IgD-negative memory B cell (primary cell): ENCODE measurements around the gene TSPAN7. TPM values are rescaled to one million over a fixed set of nuclear protein-coding genes. Genes with fewer than 3 reads are reported as not detected.

Experiments used
- H3K27ac Mint-ChIP-seq, 3 donors: one replicate each; pipeline ENCODE4 v1.8.0; 2020 to 2022; ENCODE audit warnings: mild to moderate bottlenecking in 3 of 3, mixed read lengths in 3 of 3, moderate library complexity in 1 of 3
- H3K27me3 Mint-ChIP-seq: one replicate; pipeline ENCODE4 v1.8.0; 2021; ENCODE audit warnings: mixed read lengths
- H3K36me3 Mint-ChIP-seq: one replicate; pipeline ENCODE4 v1.8.0; 2020; ENCODE audit warnings: mild to moderate bottlenecking, mixed read lengths
- H3K4me1 Mint-ChIP-seq, 3 donors: one replicate each; pipeline ENCODE4 v1.8.0; 2020 to 2022; ENCODE audit warnings: mixed read lengths in 3 of 3, mild to moderate bottlenecking in 1 of 3
- H3K4me3 Mint-ChIP-seq, 4 donors: one replicate each; pipeline ENCODE4 v1.8.0; 2020 to 2022; ENCODE audit warnings: mild to moderate bottlenecking in 4 of 4, mixed read lengths in 4 of 4, moderate library complexity in 3 of 4
- H3K9me3 Mint-ChIP-seq, 3 donors: one replicate each; pipeline ENCODE4 v1.8.0; 2020 to 2021; ENCODE audit warnings: mixed read lengths in 3 of 3, mild to moderate bottlenecking in 1 of 3
- polyA plus RNA-seq: library from polyadenylated mRNA; unstranded; fragments of 300-500 nt; fragmentation: Illumina TruSeq; gene quantifications from one replicate; pipeline ENCODE4 v1.2.3, GENCODE V29; 2021

TSPAN7 gene
- polyA plus RNA-seq, result not detected

- peaks cover 0 to 4% (median 2%) of the 10 kb centered on the region in 3 donors for H3K4me1 Mint-ChIP-seq
- no peaks in the 10 kb centered on the region for H3K36me3 Mint-ChIP-seq
- H3K4me3 Mint-ChIP-seq, result peak within 1 kb of the TSS; percentile 68 to 93 (median 82)
- no peak within 1 kb of the TSS for H3K27ac Mint-ChIP-seq
- peaks cover 7% of the 10 kb centered on the region for H3K27me3 Mint-ChIP-seq
- no peaks in the 10 kb centered on the region for H3K9me3 Mint-ChIP-seq
These were observed at the start of gene TSPAN7 for GRCh38 chrX:38561126-38561868. TSS of gene TSPAN7 (plus strand) at chrX:38561542. CDS start at chrX:38561547, 5 bp downstream.

GRCh38 chrX:38513112-38513742 lies 48.1 kb upstream of the TSPAN7 start:
- peaks cover 0 to 4% (median 0%) of the 10 kb centered on the region in 3 donors for H3K4me1 Mint-ChIP-seq
- H3K27ac Mint-ChIP-seq, result no peak overlapping the region

GRCh38 chrX:38514016-38514854 lies 47.1 kb upstream of the TSPAN7 start:
- peaks cover 3% of the 10 kb centered on the region for H3K27me3 Mint-ChIP-seq
- H3K4me1 Mint-ChIP-seq, result peaks cover 0 to 4% (median 0%) of the 10 kb centered on the region in 3 donors
- no peak overlapping the region for H3K27ac Mint-ChIP-seq
- H3K4me3 Mint-ChIP-seq, result no peak overlapping the region
- H3K36me3 Mint-ChIP-seq, result peaks cover 2% of the 10 kb centered on the region
- H3K9me3 Mint-ChIP-seq, result no peaks in the 10 kb centered on the region

More at GRCh38 chrX:38513112-38513742, 48.1 kb upstream of the TSPAN7 start:
- H3K27me3 Mint-ChIP-seq, result peaks cover 3% of the 10 kb centered on the region
- H3K36me3 Mint-ChIP-seq, result peaks cover 2% of the 10 kb centered on the region
- no peaks in the 10 kb centered on the region for H3K9me3 Mint-ChIP-seq
- H3K4me3 Mint-ChIP-seq, result peak overlapping the region in 1 of 4 donors; percentile 23

- peaks cover 3% of the 10 kb centered on the region for H3K27me3 Mint-ChIP-seq
- H3K27ac Mint-ChIP-seq, result no peak overlapping the region
- H3K9me3 Mint-ChIP-seq, result no peaks in the 10 kb centered on the region
- H3K36me3 Mint-ChIP-seq, result peaks cover 2% of the 10 kb centered on the region
- H3K4me1 Mint-ChIP-seq, result peaks cover 0 to 4% (median 0%) of the 10 kb centered on the region in 3 donors
- no peak overlapping the region for H3K4me3 Mint-ChIP-seq
These were observed 46.1 kb upstream of the TSPAN7 start for GRCh38 chrX:38515291-38515690.

- H3K9me3 Mint-ChIP-seq, result no peaks in the 10 kb centered on the region
- peaks cover 0 to 4% (median 0%) of the 10 kb centered on the region in 3 donors for H3K4me1 Mint-ChIP-seq
- H3K36me3 Mint-ChIP-seq, result peaks cover 2% of the 10 kb centered on the region
- H3K27ac Mint-ChIP-seq, result no peak overlapping the region
- H3K4me3 Mint-ChIP-seq, result no peak overlapping the region
- H3K27me3 Mint-ChIP-seq, result peaks cover 3% of the 10 kb centered on the region
These were observed 45.1 kb upstream of the TSPAN7 start for GRCh38 chrX:38516196-38516774.

- peaks cover 0 to 2% (median 0%) of the 10 kb centered on the region in 3 donors for H3K9me3 Mint-ChIP-seq
These were observed 41.7 kb upstream of the TSPAN7 start for GRCh38 chrX:38519651-38520050.

GRCh38 chrX:38538134-38538533 lies 23.2 kb upstream of the TSPAN7 start:
- Mint-ChIP-seq H3K4me3 (no peak overlapping the region), H3K36me3 (peaks cover 2% of the 10 kb centered on the region), H3K27ac (no peak overlapping the region), H3K27me3 (peaks cover 2% of the 10 kb centered on the region), H3K9me3 (peaks cover 0 to 2% (median 0%) of the 10 kb centered on the region in 3 donors), H3K4me1 (no peaks in the 10 kb centered on the region)

More at GRCh38 chrX:38519651-38520050, 41.7 kb upstream of the TSPAN7 start:
- no peak overlapping the region for H3K27ac Mint-ChIP-seq
- no peaks in the 10 kb centered on the region for H3K4me1 Mint-ChIP-seq
- no peak overlapping the region for H3K4me3 Mint-ChIP-seq
- peaks cover 2% of the 10 kb centered on the region for H3K36me3 Mint-ChIP-seq
- H3K27me3 Mint-ChIP-seq, result no peaks in the 10 kb centered on the region

- Mint-ChIP-seq H3K4me1 (no peaks in the 10 kb centered on the region), H3K4me3 (no peak overlapping the region), H3K36me3 (peaks cover 2% of the 10 kb centered on the region), H3K9me3 (peaks cover 0 to 2% (median 2%) of the 10 kb centered on the region in 3 donors), H3K27me3 (peaks cover 7% of the 10 kb centered on the region), H3K27ac (no peak overlapping the region)
These were observed 21.6 kb upstream of the TSPAN7 start for GRCh38 chrX:38539748-38540147.

GRCh38 chrX:38548508-38548907 lies 12.8 kb upstream of the TSPAN7 start:
- Mint-ChIP-seq H3K4me1 (no peaks in the 10 kb centered on the region), H3K27ac (no peak overlapping the region), H3K9me3 (peaks cover 0 to 6% (median 6%) of the 10 kb centered on the region in 3 donors), H3K36me3 (no peaks in the 10 kb centered on the region), H3K27me3 (peaks cover 5% of the 10 kb centered on the region), H3K4me3 (no peak overlapping the region)

- no peak overlapping the region for H3K27ac Mint-ChIP-seq
These were observed 8.6 kb upstream of the TSPAN7 start for GRCh38 chrX:38552721-38553120.

GRCh38 chrX:38558686-38559085 lies 2.7 kb upstream of the TSPAN7 start:
- Mint-ChIP-seq H3K9me3 (no peaks in the 10 kb centered on the region), H3K36me3 (no peaks in the 10 kb centered on the region), H3K4me1 (peaks cover 0 to 4% (median 2%) of the 10 kb centered on the region in 3 donors), H3K27ac (no peak overlapping the region), H3K27me3 (peaks cover 5% of the 10 kb centered on the region), H3K4me3 (no peak overlapping the region)

More at GRCh38 chrX:38552721-38553120, 8.6 kb upstream of the TSPAN7 start:
- no peaks in the 10 kb centered on the region for H3K4me1 Mint-ChIP-seq
- no peaks in the 10 kb centered on the region for H3K27me3 Mint-ChIP-seq
- H3K4me3 Mint-ChIP-seq, result no peak overlapping the region
- no peaks in the 10 kb centered on the region for H3K36me3 Mint-ChIP-seq
- H3K9me3 Mint-ChIP-seq, result peaks cover 0 to 6% (median 4%) of the 10 kb centered on the region in 3 donors

GRCh38 chrX:38560776-38561125 lies 591 bp upstream of the TSPAN7 start:
- peaks cover 7% of the 10 kb centered on the region for H3K27me3 Mint-ChIP-seq
- H3K4me3 Mint-ChIP-seq, result peak overlapping the region; percentile 68 to 89 (median 78)
- H3K4me1 Mint-ChIP-seq, result peaks cover 0 to 4% (median 2%) of the 10 kb centered on the region in 3 donors
- no peaks in the 10 kb centered on the region for H3K9me3 Mint-ChIP-seq
- H3K36me3 Mint-ChIP-seq, result no peaks in the 10 kb centered on the region
- no peak overlapping the region for H3K27ac Mint-ChIP-seq

- no peak overlapping the region for H3K27ac Mint-ChIP-seq
These were observed 793 bp downstream of the TSPAN7 start for GRCh38 chrX:38561951-38562719.

GRCh38 chrX:38563030-38563429 lies 1.7 kb downstream of the TSPAN7 start:
- Mint-ChIP-seq H3K9me3 (no peaks in the 10 kb centered on the region), H3K36me3 (no peaks in the 10 kb centered on the region), H3K27ac (no peak overlapping the region), H3K4me1 (peaks cover 0 to 4% (median 2%) of the 10 kb centered on the region in 3 donors), H3K4me3 (peak overlapping the region in 1 of 4 donors; percentile 48), H3K27me3 (peaks cover 7% of the 10 kb centered on the region)

More at GRCh38 chrX:38561951-38562719, 793 bp downstream of the TSPAN7 start:
- H3K4me3 Mint-ChIP-seq, result peak overlapping the region; percentile 68 to 93 (median 82)
- peaks cover 0 to 4% (median 2%) of the 10 kb centered on the region in 3 donors for H3K4me1 Mint-ChIP-seq
- peaks cover 7% of the 10 kb centered on the region for H3K27me3 Mint-ChIP-seq
- H3K36me3 Mint-ChIP-seq, result no peaks in the 10 kb centered on the region
- H3K9me3 Mint-ChIP-seq, result no peaks in the 10 kb centered on the region
